Hepatocyte (in vitro differentiated cells): ENCODE measurements around the gene ABCC11. TPM values are rescaled to one million over a fixed set of nuclear protein-coding genes. Genes with fewer than 3 reads are reported as not detected.

Experiments used
- DNase-seq: peaks from one replicate; pipeline ENCODE4 v3.0.0-alpha.2; 2016; ENCODE audit warnings: low spot score
- H2AFZ ChIP-seq: fragments of 200-600 bp; sonication (generic); 2 replicates; pipeline ENCODE4 v1.6.0; 2016; ENCODE audit warnings: antibody characterized with exemption, mild to moderate bottlenecking
- H3K27ac ChIP-seq: fragments of 200-600 bp; sonication (generic); 2 replicates; pipeline ENCODE4 v1.5.1; 2016; ENCODE audit warnings: mild to moderate bottlenecking
- H3K27me3 ChIP-seq: fragments of 200-600 bp; sonication (generic); 2 replicates; pipeline ENCODE4 v1.6.1; 2016
- H3K36me3 ChIP-seq: fragments of 200-600 bp; sonication (generic); replicated peaks from 2 replicates; pipeline ENCODE4 v1.5.1; 2016; ENCODE audit warnings: low read depth; ENCODE audit not compliant: insufficient read depth
- H3K4me1 ChIP-seq: fragments of 200-600 bp; sonication (generic); 2 replicates; pipeline ENCODE4 v1.5.1; 2016; ENCODE audit warnings: mild to moderate bottlenecking, moderate library complexity; ENCODE audit not compliant: insufficient read depth
- H3K4me2 ChIP-seq: fragments of 200-600 bp; sonication (generic); 2 replicates; pipeline ENCODE4 v1.6.0; 2016
- H3K4me3 ChIP-seq: fragments of 200-600 bp; sonication (generic); 2 replicates; pipeline ENCODE4 v1.5.1; 2016; ENCODE audit warnings: mild to moderate bottlenecking
- H3K79me2 ChIP-seq: fragments of 200-600 bp; sonication (generic); 2 replicates; pipeline ENCODE4 v1.6.0; 2017; ENCODE audit warnings: mild to moderate bottlenecking
- H3K9me2 ChIP-seq: fragments of 200-600 bp; sonication (generic); replicated peaks from 2 replicates; pipeline ENCODE4 v1.6.0; 2017; ENCODE audit warnings: mild to moderate bottlenecking; ENCODE audit not compliant: insufficient read depth
- H3K9me3 ChIP-seq: fragments of 200-600 bp; sonication (generic); 2 replicates; pipeline ENCODE4 v1.5.1; 2016; ENCODE audit warnings: low read depth, mild to moderate bottlenecking
- H4K20me1 ChIP-seq: fragments of 200-600 bp; sonication (generic); 2 replicates; pipeline ENCODE4 v1.6.0; 2016; ENCODE audit warnings: mild to moderate bottlenecking; ENCODE audit not compliant: insufficient read depth, poor library complexity, severe bottlenecking
- CTCF ChIP-seq: fragments of 200-600 bp; sonication (generic); IDR thresholded peaks from 2 replicates; pipeline ENCODE4 v1.5.1; 2016; ENCODE audit warnings: antibody characterized with exemption, mild to moderate bottlenecking; ENCODE audit not compliant: poor library complexity
- EZH2 ChIP-seq: fragments of 200-600 bp; sonication (generic); IDR thresholded peaks from 2 replicates; pipeline ENCODE4 v1.6.1; 2016; ENCODE audit warnings: antibody characterized with exemption, mild to moderate bottlenecking, borderline replicate concordance
- EZH2phosphoT487 ChIP-seq: fragments of 200-600 bp; sonication (generic); IDR thresholded peaks from one replicate; pipeline ENCODE4 v1.6.1; 2018; ENCODE audit warnings: antibody characterized with exemption, mild to moderate bottlenecking, low read depth, moderate library complexity; ENCODE audit not compliant: unreplicated experiment, severe bottlenecking
- WGBS: methylation state at CpG from one replicate; pipeline ENCODE4 v1.1.6; 2016; ENCODE audit warnings: low lambda C conversion rate; ENCODE audit errors: missing lambda C conversion rate; 5-methylcytosine and 5-hydroxymethylcytosine counted together
- polyA plus RNA-seq: library from polyadenylated mRNA; unstranded; fragments of >200 nt; fragmentation: Nextera tagmentation; extraction: Ambion mirVana; gene quantifications from 2 replicates; pipeline ENCODE4 v1.2.1, GENCODE V29; 2016
- total RNA-seq: library from RNA; depleted of rRNA; stranded (reverse); fragments of >200 nt; gene quantifications from 2 replicates; pipeline ENCODE4 v1.2.3, GENCODE V29; 2014

Gene ABCC11
- total and polyA plus RNA-seq, 2 experiments from 2014 or later, result 0.50 to 2.0 TPM

- WGBS, result 80% methylated on average over 6 of the region's 6 CpGs
- H3K27ac ChIP-seq, result no peak overlapping the region
- no peaks in the 10 kb centered on the region for H3K9me3 ChIP-seq
- H2AFZ ChIP-seq, result no peak overlapping the region
- no peaks in the 10 kb centered on the region for H3K79me2 ChIP-seq
- TF ChIP-seq EZH2 (no peak), CTCF (no peak), EZH2phosphoT487 (no peak)
- DNase-seq, result no peak
- H3K4me2 ChIP-seq, result no peak overlapping the region
- no peak overlapping the region for H3K4me3 ChIP-seq
- H3K36me3 ChIP-seq, result no peaks in the 10 kb centered on the region
- no peaks in the 10 kb centered on the region for H3K9me2 ChIP-seq
- H3K4me1 ChIP-seq, result peaks cover 1% of the 10 kb centered on the region
- no peaks in the 10 kb centered on the region for H4K20me1 ChIP-seq
- H3K27me3 ChIP-seq, result no peaks in the 10 kb centered on the region
These were observed 86.8 kb downstream of the ABCC11 start for GRCh38 chr16:48160575-48160974.

- peak; percentile 36 for DNase-seq
- Histone ChIP-seq H3K4me2 (no peak overlapping the region), H3K4me1 (no peaks in the 10 kb centered on the region), H2AFZ (no peak overlapping the region), H3K27me3 (no peaks in the 10 kb centered on the region), H3K27ac (no peak overlapping the region), H3K4me3 (no peak overlapping the region), H3K9me3 (no peaks in the 10 kb centered on the region), H3K79me2 (no peaks in the 10 kb centered on the region), H4K20me1 (no peaks in the 10 kb centered on the region), H3K36me3 (no peaks in the 10 kb centered on the region), H3K9me2 (no peaks in the 10 kb centered on the region)
- no peak for TF ChIP-seq EZH2phosphoT487
- no peak for TF ChIP-seq EZH2
- TF ChIP-seq CTCF, result no peak
- WGBS, result 58% methylated on average over 4 of the region's 4 CpGs
These were observed 89.0 kb downstream of the ABCC11 start for GRCh38 chr16:48158296-48158695.

- no peaks in the 10 kb centered on the region for H3K9me2 ChIP-seq
- WGBS, result 95% methylated on average over 4 of the region's 4 CpGs
- H3K4me1 ChIP-seq, result no peaks in the 10 kb centered on the region
- H3K36me3 ChIP-seq, result no peaks in the 10 kb centered on the region
- no peaks in the 10 kb centered on the region for H3K27me3 ChIP-seq
- H3K4me2 ChIP-seq, result no peak overlapping the region
- no peaks in the 10 kb centered on the region for H4K20me1 ChIP-seq
- no peak overlapping the region for H2AFZ ChIP-seq
- no peak overlapping the region for H3K4me3 ChIP-seq
- TF ChIP-seq EZH2 (no peak), EZH2phosphoT487 (no peak), CTCF (no peak)
- no peak overlapping the region for H3K27ac ChIP-seq
- H3K9me3 ChIP-seq, result no peaks in the 10 kb centered on the region
- no peaks in the 10 kb centered on the region for H3K79me2 ChIP-seq
- no peak for DNase-seq
These were observed 89.5 kb downstream of the ABCC11 start for GRCh38 chr16:48157794-48158193.

GRCh38 chr16:48157302-48157701 lies 90.0 kb downstream of the ABCC11 start:
- Histone ChIP-seq H4K20me1 (no peaks in the 10 kb centered on the region), H3K36me3 (no peaks in the 10 kb centered on the region), H3K79me2 (no peaks in the 10 kb centered on the region), H3K27ac (no peak overlapping the region), H3K9me2 (no peaks in the 10 kb centered on the region), H3K27me3 (no peaks in the 10 kb centered on the region), H3K4me3 (no peak overlapping the region), H2AFZ (no peak overlapping the region), H3K4me2 (no peak overlapping the region), H3K4me1 (no peaks in the 10 kb centered on the region), H3K9me3 (no peaks in the 10 kb centered on the region)
- TF ChIP-seq CTCF (no peak), EZH2phosphoT487 (no peak), EZH2 (no peak)
- 92% methylated on average over 11 of the region's 11 CpGs for WGBS
- no peak for DNase-seq
